ENCODE results near the gene CLDN14.

DNA sequence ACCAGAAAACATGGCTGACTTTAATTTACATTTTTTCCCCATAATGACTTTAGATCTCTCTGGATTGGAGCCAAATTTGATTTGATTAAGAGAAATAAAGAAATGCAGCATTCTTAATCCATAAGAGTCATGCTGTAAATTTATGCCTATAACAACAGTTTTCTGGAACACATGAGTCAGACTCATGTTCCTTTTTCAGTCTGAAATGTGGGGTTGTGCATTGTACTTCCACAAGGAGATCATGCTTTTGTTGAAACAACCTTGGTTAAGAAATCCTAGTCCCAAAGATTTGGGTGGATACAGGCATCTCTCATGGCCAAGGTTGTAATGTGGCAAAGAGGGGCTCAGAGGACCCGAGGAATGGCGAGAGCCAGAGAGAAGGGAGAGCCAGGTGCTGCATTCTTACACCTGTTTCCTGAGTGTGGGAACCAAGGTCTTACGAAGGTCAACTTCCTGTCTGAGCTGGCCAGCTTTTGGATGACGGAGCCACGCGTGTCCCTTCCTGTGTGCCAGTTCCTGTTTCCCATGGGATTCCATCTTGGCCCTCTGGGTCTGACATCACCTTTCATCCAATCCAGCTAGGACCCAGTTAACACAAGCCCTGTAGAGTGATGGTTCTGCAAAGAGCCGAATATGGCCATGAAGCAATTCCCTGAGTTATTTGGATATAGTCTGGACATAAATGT lies 23.1 kb downstream of the CLDN14 start:
- no peak for TF ChIP-seq EZH2 (IDR thresholded peaks at IDR 0.05)
- TF ChIP-seq POLR2AphosphoS5 (IDR thresholded peaks at IDR 0.05; ENCODE audit: borderline replicate concordance, low read depth, low read length), result no peak

Data from SK-N-MC (cell line).